ENCODE data around the gene THSD7A.

Gene THSD7A

GRCh38 chr7:11784769-11785536 is 47.0 kb downstream of the THSD7A start:
- H3K4me3 Mint-ChIP-seq, result no peak overlapping the region
- no peaks in the 10 kb centered on the region for H3K27me3 Mint-ChIP-seq
- H3K36me3 Mint-ChIP-seq, result no peaks in the 10 kb centered on the region
- no peaks in the 10 kb centered on the region for H3K4me1 Mint-ChIP-seq (ENCODE audit: low read depth)
- H3K9me3 Mint-ChIP-seq (ENCODE audit: low read depth), result no peaks in the 10 kb centered on the region
- no peak overlapping the region for H3K27ac Mint-ChIP-seq

GRCh38 chr7:11779864-11780674 is 51.9 kb downstream of the THSD7A start:
- H3K9me3 Mint-ChIP-seq (ENCODE audit: low read depth), result no peaks in the 10 kb centered on the region
- no peaks in the 10 kb centered on the region for H3K36me3 Mint-ChIP-seq
- no peaks in the 10 kb centered on the region for H3K4me1 Mint-ChIP-seq (ENCODE audit: low read depth)
- H3K27ac Mint-ChIP-seq, result no peak overlapping the region
- no peak overlapping the region for H3K4me3 Mint-ChIP-seq
- H3K27me3 Mint-ChIP-seq, result no peaks in the 10 kb centered on the region

GRCh38 chr7:11776039-11776438 is 56.0 kb downstream of the THSD7A start:
- no peak overlapping the region for H3K4me3 Mint-ChIP-seq
- H3K27me3 Mint-ChIP-seq, result no peaks in the 10 kb centered on the region
- H3K36me3 Mint-ChIP-seq, result no peaks in the 10 kb centered on the region
- H3K9me3 Mint-ChIP-seq (ENCODE audit: low read depth), result no peaks in the 10 kb centered on the region
- H3K4me1 Mint-ChIP-seq (ENCODE audit: low read depth), result no peaks in the 10 kb centered on the region
- no peak overlapping the region for H3K27ac Mint-ChIP-seq

GRCh38 chr7:11775401-11775800 is 56.6 kb downstream of the THSD7A start:
- Mint-ChIP-seq H3K36me3 (no peaks in the 10 kb centered on the region), H3K27ac (no peak overlapping the region), H3K27me3 (no peaks in the 10 kb centered on the region), H3K4me3 (no peak overlapping the region), H3K9me3 (ENCODE audit: low read depth) (no peaks in the 10 kb centered on the region), H3K4me1 (ENCODE audit: low read depth) (no peaks in the 10 kb centered on the region)

- H3K4me3 Mint-ChIP-seq, result no peak overlapping the region
- no peaks in the 10 kb centered on the region for H3K27me3 Mint-ChIP-seq
- H3K9me3 Mint-ChIP-seq (ENCODE audit: low read depth), result no peaks in the 10 kb centered on the region
- no peak overlapping the region for H3K27ac Mint-ChIP-seq
- H3K36me3 Mint-ChIP-seq, result no peaks in the 10 kb centered on the region
- H3K4me1 Mint-ChIP-seq (ENCODE audit: low read depth), result no peaks in the 10 kb centered on the region
Measured at GRCh38 chr7:11768263-11768662, 63.7 kb downstream of the THSD7A start.

GRCh38 chr7:11767148-11767547 is 64.8 kb downstream of the THSD7A start:
- H3K36me3 Mint-ChIP-seq, result no peaks in the 10 kb centered on the region
- H3K27me3 Mint-ChIP-seq, result no peaks in the 10 kb centered on the region
- no peak overlapping the region for H3K4me3 Mint-ChIP-seq
- H3K27ac Mint-ChIP-seq, result no peak overlapping the region
- H3K4me1 Mint-ChIP-seq (ENCODE audit: low read depth), result no peaks in the 10 kb centered on the region
- H3K9me3 Mint-ChIP-seq (ENCODE audit: low read depth), result no peaks in the 10 kb centered on the region

- Mint-ChIP-seq H3K4me3 (no peak overlapping the region), H3K4me1 (ENCODE audit: low read depth) (no peaks in the 10 kb centered on the region), H3K27ac (no peak overlapping the region), H3K9me3 (ENCODE audit: low read depth) (no peaks in the 10 kb centered on the region), H3K36me3 (no peaks in the 10 kb centered on the region), H3K27me3 (no peaks in the 10 kb centered on the region)
Measured at GRCh38 chr7:11760372-11760771, 71.6 kb downstream of the THSD7A start.

- Mint-ChIP-seq H3K36me3 (no peaks in the 10 kb centered on the region), H3K9me3 (ENCODE audit: low read depth) (no peaks in the 10 kb centered on the region), H3K4me3 (no peak overlapping the region), H3K27ac (no peak overlapping the region), H3K4me1 (ENCODE audit: low read depth) (no peaks in the 10 kb centered on the region), H3K27me3 (no peaks in the 10 kb centered on the region)
Measured at GRCh38 chr7:11758627-11759111, 73.3 kb downstream of the THSD7A start.

GRCh38 chr7:11757153-11757552 is 74.8 kb downstream of the THSD7A start:
- no peaks in the 10 kb centered on the region for H3K9me3 Mint-ChIP-seq (ENCODE audit: low read depth)
- H3K4me1 Mint-ChIP-seq (ENCODE audit: low read depth), result no peaks in the 10 kb centered on the region
- H3K27me3 Mint-ChIP-seq, result peaks cover 1% of the 10 kb centered on the region
- H3K4me3 Mint-ChIP-seq, result no peak overlapping the region
- H3K36me3 Mint-ChIP-seq, result no peaks in the 10 kb centered on the region
- no peak overlapping the region for H3K27ac Mint-ChIP-seq

- H3K4me1 Mint-ChIP-seq (ENCODE audit: low read depth), result no peaks in the 10 kb centered on the region
- peaks cover 1% of the 10 kb centered on the region for H3K27me3 Mint-ChIP-seq
- H3K36me3 Mint-ChIP-seq, result no peaks in the 10 kb centered on the region
- no peaks in the 10 kb centered on the region for H3K9me3 Mint-ChIP-seq (ENCODE audit: low read depth)
- no peak overlapping the region for H3K4me3 Mint-ChIP-seq
- H3K27ac Mint-ChIP-seq, result no peak overlapping the region
Measured at GRCh38 chr7:11754933-11755332, 77.1 kb downstream of the THSD7A start.

- Mint-ChIP-seq H3K9me3 (ENCODE audit: low read depth) (no peaks in the 10 kb centered on the region), H3K27me3 (peaks cover 1% of the 10 kb centered on the region), H3K4me1 (ENCODE audit: low read depth) (no peaks in the 10 kb centered on the region)
Measured at GRCh38 chr7:11754123-11754522, 77.9 kb downstream of the THSD7A start.

GRCh38 chr7:11753433-11753832 is 78.6 kb downstream of the THSD7A start:
- no peaks in the 10 kb centered on the region for H3K4me1 Mint-ChIP-seq (ENCODE audit: low read depth)
- no peak overlapping the region for H3K4me3 Mint-ChIP-seq
- no peaks in the 10 kb centered on the region for H3K36me3 Mint-ChIP-seq
- H3K27me3 Mint-ChIP-seq, result peaks cover 1% of the 10 kb centered on the region
- H3K27ac Mint-ChIP-seq, result no peak overlapping the region
- no peaks in the 10 kb centered on the region for H3K9me3 Mint-ChIP-seq (ENCODE audit: low read depth)

More at GRCh38 chr7:11754123-11754522, 77.9 kb downstream of the THSD7A start:
- Mint-ChIP-seq H3K36me3 (no peaks in the 10 kb centered on the region), H3K27ac (no peak overlapping the region), H3K4me3 (no peak overlapping the region)

GRCh38 chr7:11751807-11752389 is 80.1 kb downstream of the THSD7A start:
- Mint-ChIP-seq H3K27ac (no peak overlapping the region), H3K27me3 (peaks cover 1% of the 10 kb centered on the region), H3K36me3 (no peaks in the 10 kb centered on the region), H3K9me3 (ENCODE audit: low read depth) (no peaks in the 10 kb centered on the region), H3K4me3 (no peak overlapping the region), H3K4me1 (ENCODE audit: low read depth) (no peaks in the 10 kb centered on the region)

- H3K27me3 Mint-ChIP-seq, result peaks cover 1% of the 10 kb centered on the region
Measured at GRCh38 chr7:11751315-11751714, 80.7 kb downstream of the THSD7A start.

GRCh38 chr7:11750191-11750590 is 81.8 kb downstream of the THSD7A start:
- Mint-ChIP-seq H3K27me3 (peaks cover 1% of the 10 kb centered on the region), H3K27ac (no peak overlapping the region), H3K9me3 (ENCODE audit: low read depth) (no peaks in the 10 kb centered on the region), H3K4me1 (ENCODE audit: low read depth) (no peaks in the 10 kb centered on the region), H3K36me3 (no peaks in the 10 kb centered on the region), H3K4me3 (no peak overlapping the region)

More at GRCh38 chr7:11751315-11751714, 80.7 kb downstream of the THSD7A start:
- Mint-ChIP-seq H3K4me1 (ENCODE audit: low read depth) (no peaks in the 10 kb centered on the region), H3K9me3 (ENCODE audit: low read depth) (no peaks in the 10 kb centered on the region), H3K27ac (no peak overlapping the region), H3K4me3 (no peak overlapping the region), H3K36me3 (no peaks in the 10 kb centered on the region)
